Measurements from ENCODE around the gene CD14. TPM values are rescaled to one million over a fixed set of nuclear protein-coding genes. Genes with fewer than 3 reads are reported as not detected.

The CD14 gene
- total RNA-seq (2014; rRNA removed), result not detected in 2 replicates
- percentile 24 among the genes with signal in this experiment for Bru-seq, nascent RNA
- BruChase-seq, experiment 1, labeled RNA remaining after a 6-hour chase, result percentile 79 among the genes with signal in this experiment
- percentile 61 among the genes with signal in this experiment for BruChase-seq, experiment 2, labeled RNA remaining after a 2-hour chase
- long read RNA-seq, partial matches to known transcripts, result 0 of 1 reads
- long read RNA-seq, other reads (novel, unspliced or antisense), result 1 of 1 reads

DNA sequence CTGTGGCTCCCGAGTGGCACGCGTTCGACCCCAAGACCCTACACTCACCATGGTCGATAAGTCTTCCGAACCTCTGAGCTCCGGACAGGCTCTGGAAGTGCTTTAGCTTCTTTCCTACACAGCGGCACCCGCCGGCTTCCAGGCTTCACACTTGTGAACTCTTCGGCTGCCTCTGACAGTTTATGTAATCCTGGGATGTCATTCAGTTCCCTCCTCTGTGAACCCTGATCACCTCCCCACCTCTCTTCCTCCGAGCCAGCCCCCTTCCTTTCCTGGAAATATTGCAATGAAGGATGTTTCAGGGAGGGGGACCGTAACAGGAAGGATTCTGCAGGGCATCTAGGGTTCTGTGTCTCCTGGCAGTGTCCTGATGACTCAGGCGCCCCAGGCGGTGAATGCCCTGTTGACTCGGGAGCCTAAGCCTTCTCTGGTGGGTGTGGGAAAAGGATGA lies at the start of gene CD14:
TSS of gene CD14 (minus strand) at position 155 of the 451 bp plus-strand sequence. CDS start at position 51, 104 bp downstream.
- Histone ChIP-seq H3K9ac (ENCODE audit: low read length) (no peak within 1 kb of the TSS), H3K79me2 (ENCODE audit: low read length) (no peaks in the 10 kb centered on the region), H3K4me1 (ENCODE audit: insufficient read depth, low read length) (no peaks in the 10 kb centered on the region), H3K36me3 (ENCODE audit: low read depth, low read length) (no peaks in the 10 kb centered on the region; the same call in 1 of the 2 replicates), H2AFZ (ENCODE audit: low read length) (peak within 1 kb of the TSS; percentile 48), H3K27me3 (ENCODE audit: low read length) (no peaks in the 10 kb centered on the region), H3K4me3 (ENCODE audit: low read length) (peak within 1 kb of the TSS; percentile 45; the same call in 1 of the 2 replicates), H3K9me2 (replicated peaks; ENCODE audit: low read length) (no peaks in the 10 kb centered on the region), H4K20me1 (ENCODE audit: low read length) (no peaks in the 10 kb centered on the region), H3K9me3 (ENCODE audit: low read length) (peaks cover 3% of the 10 kb centered on the region; the same call in 1 of the 2 replicates), H3K4me2 (ENCODE audit: low read length) (peak within 1 kb of the TSS; percentile 69), H3K27ac (ENCODE audit: low read length) (no peak within 1 kb of the TSS), H3F3A (ENCODE audit: low read length, unreplicated experiment) (no peaks in the 10 kb centered on the region)
- intact Hi-C loops (cut with micrococcal nuclease), result no loop called here
- DNase-seq, result peak; percentile 43
- ChIA-PET POLR2A (ENCODE audit: unreplicated experiment) (no interaction called here), CTCF (no interaction called here)
- TF ChIP-seq, protein P1, sequence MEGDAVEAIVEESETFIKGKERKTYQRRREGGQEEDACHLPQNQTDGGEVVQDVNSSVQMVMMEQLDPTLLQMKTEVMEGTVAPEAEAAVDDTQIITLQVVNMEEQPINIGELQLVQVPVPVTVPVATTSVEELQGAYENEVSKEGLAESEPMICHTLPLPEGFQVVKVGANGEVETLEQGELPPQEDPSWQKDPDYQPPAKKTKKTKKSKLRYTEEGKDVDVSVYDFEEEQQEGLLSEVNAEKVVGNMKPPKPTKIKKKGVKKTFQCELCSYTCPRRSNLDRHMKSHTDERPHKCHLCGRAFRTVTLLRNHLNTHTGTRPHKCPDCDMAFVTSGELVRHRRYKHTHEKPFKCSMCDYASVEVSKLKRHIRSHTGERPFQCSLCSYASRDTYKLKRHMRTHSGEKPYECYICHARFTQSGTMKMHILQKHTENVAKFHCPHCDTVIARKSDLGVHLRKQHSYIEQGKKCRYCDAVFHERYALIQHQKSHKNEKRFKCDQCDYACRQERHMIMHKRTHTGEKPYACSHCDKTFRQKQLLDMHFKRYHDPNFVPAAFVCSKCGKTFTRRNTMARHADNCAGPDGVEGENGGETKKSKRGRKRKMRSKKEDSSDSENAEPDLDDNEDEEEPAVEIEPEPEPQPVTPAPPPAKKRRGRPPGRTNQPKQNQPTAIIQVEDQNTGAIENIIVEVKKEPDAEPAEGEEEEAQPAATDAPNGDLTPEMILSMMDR (conservative IDR thresholded peaks at IDR 0.05; ENCODE audit: low read depth, low read length), result no peak
- peak; percentile 70 for ATAC-seq
- no TSS peak for BruUV-seq (replicated peaks)

DNA sequence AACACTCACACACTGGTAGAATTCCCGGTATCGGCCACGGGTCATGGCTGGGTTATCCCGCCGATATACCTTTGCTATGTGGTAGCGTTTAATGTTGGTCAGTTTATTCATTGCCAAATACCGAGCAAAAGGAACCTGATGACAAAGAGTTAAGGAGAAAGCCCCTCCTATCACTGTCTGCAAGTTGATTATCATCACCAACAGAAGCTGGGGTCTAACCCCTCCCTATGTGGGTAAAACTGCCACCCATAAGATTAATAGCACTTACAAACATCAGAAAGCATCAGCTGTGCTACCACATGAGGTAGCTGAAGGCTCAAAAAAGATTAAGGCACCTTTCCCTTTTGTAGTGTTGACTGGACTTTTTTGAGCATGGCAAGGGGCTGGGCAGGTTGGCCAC lies 46.0 kb upstream of the CD14 start:
- BruUV-seq (replicated peaks), result no TSS peak
- H3K4me3 ChIP-seq (ENCODE audit: low read length), result no peak overlapping the region
- no peak overlapping the region for H3K27ac ChIP-seq (ENCODE audit: low read length)
- DNase-seq (no peak), ATAC-seq (no peak)
- CTCF ChIA-PET, result no interaction called here
- H3K79me2 ChIP-seq (ENCODE audit: low read length), result no peaks in the 10 kb centered on the region
- H2AFZ ChIP-seq (ENCODE audit: low read length), result no peak overlapping the region
- H3F3A ChIP-seq (ENCODE audit: low read length, unreplicated experiment), result no peaks in the 10 kb centered on the region
- intact Hi-C loops (cut with micrococcal nuclease), result no loop called here
- no peaks in the 10 kb centered on the region for H3K27me3 ChIP-seq (ENCODE audit: low read length)
- no peak overlapping the region for H3K9ac ChIP-seq (ENCODE audit: low read length)
- H3K4me2 ChIP-seq (ENCODE audit: low read length), result no peak overlapping the region
- TF ChIP-seq EZH2 (IDR thresholded peaks at IDR 0.05; ENCODE audit: low read length, unreplicated experiment), result no peak
- TF ChIP-seq, protein P1 (conservative IDR thresholded peaks at IDR 0.05; ENCODE audit: low read depth, low read length), result no peak
- no peak for TF ChIP-seq EZH2phosphoT487 (IDR thresholded peaks at IDR 0.05; ENCODE audit: borderline replicate concordance, low read length)
- H4K20me1 ChIP-seq (ENCODE audit: low read length), result no peaks in the 10 kb centered on the region
- peaks cover 5% of the 10 kb centered on the region; the same call in 1 of the 2 replicates for H3K36me3 ChIP-seq (ENCODE audit: low read depth, low read length)
- no peaks in the 10 kb centered on the region for H3K9me3 ChIP-seq (ENCODE audit: low read length)
- no peaks in the 10 kb centered on the region for H3K4me1 ChIP-seq (ENCODE audit: insufficient read depth, low read length)
- POLR2A ChIA-PET (ENCODE audit: unreplicated experiment), result no interaction called here
- H3K9me2 ChIP-seq (replicated peaks; ENCODE audit: low read length), result no peaks in the 10 kb centered on the region

DNA sequence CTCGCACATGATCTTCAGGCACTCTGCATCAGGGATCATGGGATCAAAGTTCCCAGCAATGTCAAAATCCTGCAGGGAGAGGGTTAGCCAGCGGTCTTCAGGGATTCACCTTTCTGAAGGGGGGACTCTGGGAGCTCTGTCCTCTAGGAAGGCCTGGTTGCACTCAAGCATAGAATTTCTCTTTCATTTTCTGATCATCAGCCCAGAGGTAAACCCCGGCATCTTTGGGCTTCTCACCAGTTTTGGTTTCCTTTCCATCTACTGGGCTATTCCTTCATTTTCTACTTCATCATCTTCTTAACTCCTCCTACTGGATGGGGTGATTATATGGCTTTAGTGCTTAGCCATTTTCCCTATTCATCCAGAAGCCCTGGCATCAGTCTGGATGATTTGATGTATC lies 45.0 kb upstream of the CD14 start:
- no peak overlapping the region for H3K4me3 ChIP-seq (ENCODE audit: low read length)
- POLR2A ChIA-PET (ENCODE audit: unreplicated experiment), result no interaction called here
- H3K4me1 ChIP-seq (ENCODE audit: insufficient read depth, low read length), result no peaks in the 10 kb centered on the region
- no peak for DNase-seq
- no peak overlapping the region for H2AFZ ChIP-seq (ENCODE audit: low read length)
- H3K9me3 ChIP-seq (ENCODE audit: low read length), result no peaks in the 10 kb centered on the region
- no peak for TF ChIP-seq EZH2 (IDR thresholded peaks at IDR 0.05; ENCODE audit: low read length, unreplicated experiment)
- TF ChIP-seq EZH2phosphoT487 (IDR thresholded peaks at IDR 0.05; ENCODE audit: borderline replicate concordance, low read length), result no peak
- TF ChIP-seq, protein P1 (conservative IDR thresholded peaks at IDR 0.05; ENCODE audit: low read depth, low read length), result no peak
- no peaks in the 10 kb centered on the region for H3K9me2 ChIP-seq (replicated peaks; ENCODE audit: low read length)
- CTCF ChIA-PET, result no interaction called here
- H3K36me3 ChIP-seq (ENCODE audit: low read depth, low read length), result peaks cover 5% of the 10 kb centered on the region; the same call in 1 of the 2 replicates
- no peaks in the 10 kb centered on the region for H3K79me2 ChIP-seq (ENCODE audit: low read length)
- no TSS peak for BruUV-seq (replicated peaks)
- no peaks in the 10 kb centered on the region for H3K27me3 ChIP-seq (ENCODE audit: low read length)
- H3K4me2 ChIP-seq (ENCODE audit: low read length), result no peak overlapping the region
- H3K9ac ChIP-seq (ENCODE audit: low read length), result no peak overlapping the region
- no peaks in the 10 kb centered on the region for H4K20me1 ChIP-seq (ENCODE audit: low read length)
- H3K27ac ChIP-seq (ENCODE audit: low read length), result no peak overlapping the region
- intact Hi-C loops (cut with micrococcal nuclease), result no loop called here
- no peak for ATAC-seq
- no peaks in the 10 kb centered on the region for H3F3A ChIP-seq (ENCODE audit: low read length, unreplicated experiment)
